ENCODE results near the gene OCA2.
"Not testable (repeated sequence)": the region's sequence is repeated elsewhere in the genome, so short reads cannot be mapped to it uniquely, and the experiment has no call there.

OCA2 gene

GRCh38 chr15:27804569-27805260, 294.4 kb downstream of the OCA2 start:
- DNase-seq, result no peak

- DNase-seq, result no peak
Observed at GRCh38 chr15:27798807-27799206, 300.3 kb downstream of the OCA2 start.

GRCh38 chr15:27797765-27798164, 301.4 kb downstream of the OCA2 start:
- DNase-seq, result no peak

GRCh38 chr15:27796405-27797320, 302.5 kb downstream of the OCA2 start:
- DNase-seq, result no peak

GRCh38 chr15:27792756-27793264, 306.3 kb downstream of the OCA2 start:
- DNase-seq, result no peak

- no peak for DNase-seq
Observed at GRCh38 chr15:27790270-27790669, 308.8 kb downstream of the OCA2 start.

- no peak for DNase-seq
Observed at GRCh38 chr15:27787931-27788330, 311.2 kb downstream of the OCA2 start.

- DNase-seq, result no peak
Observed at GRCh38 chr15:27784107-27784506, 315.0 kb downstream of the OCA2 start.

- no peak for DNase-seq
Observed at GRCh38 chr15:27783678-27784077, 315.4 kb downstream of the OCA2 start.

- DNase-seq, result no peak
Observed at GRCh38 chr15:27782125-27782524, 317.0 kb downstream of the OCA2 start.

GRCh38 chr15:27776501-27776900, 322.6 kb downstream of the OCA2 start:
- no peak for DNase-seq

- no peak for DNase-seq
Observed at GRCh38 chr15:27774638-27775037, 324.5 kb downstream of the OCA2 start.

- no peak for DNase-seq
Observed at GRCh38 chr15:27774191-27774590, 324.9 kb downstream of the OCA2 start.

GRCh38 chr15:27771892-27772291, 327.2 kb downstream of the OCA2 start:
- DNase-seq, result no peak

GRCh38 chr15:27770769-27771554, 328.2 kb downstream of the OCA2 start:
- DNase-seq, result no peak

GRCh38 chr15:27770086-27770607, 329.0 kb downstream of the OCA2 start:
- no peak for DNase-seq

GRCh38 chr15:27769652-27770051, 329.5 kb downstream of the OCA2 start:
- DNase-seq, result no peak

- DNase-seq, result no peak
Observed at GRCh38 chr15:27768732-27769475, 330.2 kb downstream of the OCA2 start.

GRCh38 chr15:27767918-27768640, 331.0 kb downstream of the OCA2 start:
- no peak for DNase-seq

- not testable (repeated sequence) for DNase-seq
Observed at GRCh38 chr15:27767430-27767829, 331.7 kb downstream of the OCA2 start.

- DNase-seq, result no peak
Observed at GRCh38 chr15:27764339-27764738, 334.8 kb downstream of the OCA2 start.
